HL-60 (cell line): Measurements from ENCODE around the gene SIGLEC12.

ENCODE experiments used
- CTCF ChIP-seq: IDR thresholded peaks from one replicate; pipeline ENCODE4 v1.5.1; 2011; ENCODE audit warnings: low read length, control low read depth, inconsistent platforms; ENCODE audit not compliant: insufficient read depth
- GABPA ChIP-seq: IDR thresholded peaks from 2 replicates; pipeline ENCODE4 v1.6.1; 2012; ENCODE audit warnings: low read depth
- REST ChIP-seq: IDR thresholded peaks from 2 replicates; pipeline ENCODE4 v1.6.1; 2012; ENCODE audit warnings: low read depth; ENCODE audit not compliant: insufficient replicate concordance

GRCh38 chr19:51462681-51463080, 38.9 kb downstream of the SIGLEC12 start:
- no peak for TF ChIP-seq CTCF
- TF ChIP-seq REST, result no peak
- TF ChIP-seq GABPA, result no peak
